IMR-90 (cell line): Measurements from ENCODE around the gene EDN3. TPM values are rescaled to one million over a fixed set of nuclear protein-coding genes. Genes with fewer than 3 reads are reported as not detected.

Experiments used
- ATAC-seq: fragments of 200-7000 bp; cut with Tn5 transposase; 2 replicates; pipeline ENCODE4 v1.9.1; 2020; ENCODE audit warnings: low read depth, mild to moderate bottlenecking, moderate library complexity
- BruUV-seq: library from RNA; stranded (reverse); fragments of 400-500 nt; replicated peaks from 2 replicates; lab custom pipeline; 2021; lab: Mats Ljungman, UMichigan
- CTCF ChIA-PET: fragments of 300-600 bp; formaldehyde crosslinking; extraction: SDS; loops from one replicate; lab custom pipeline; 2021; ENCODE audit warnings: antibody characterized with exemption; lab: Yijun Ruan, JAX
- POLR2A ChIA-PET: fragments of 300-600 bp; sonication (Branson Sonifier 250); formaldehyde crosslinking; loops from one replicate; lab custom pipeline; 2022; ENCODE audit warnings: antibody characterized with exemption; ENCODE audit not compliant: unreplicated experiment; lab: Charles Lee
- DNase-seq: peaks from one replicate; pipeline ENCODE4 v3.0.0; 2013
- H2AFZ ChIP-seq: replicated peaks from 2 replicates; pipeline ENCODE3; 2013; ENCODE audit warnings: low read length, mild to moderate bottlenecking; ENCODE audit not compliant: poor library complexity
- H2AK5ac ChIP-seq: 2 replicates; pipeline ENCODE4 v1.6.1; 2013; ENCODE audit warnings: low read depth, low read length, inconsistent platforms
- H2AK9ac ChIP-seq: replicated peaks from 2 replicates; pipeline ENCODE3; 2013; ENCODE audit warnings: mild to moderate bottlenecking, low read depth, low read length, moderate library complexity; ENCODE audit not compliant: poor library complexity
- H2BK120ac ChIP-seq: 2 replicates; pipeline ENCODE4 v1.6.1; 2013; ENCODE audit warnings: low read depth, low read length, inconsistent platforms
- H2BK15ac ChIP-seq: 3 replicates; pipeline ENCODE4 v1.6.1; 2013; ENCODE audit warnings: low read depth, low read length, inconsistent platforms
- H2BK20ac ChIP-seq: 2 replicates; pipeline ENCODE4 v1.6.1; 2013; ENCODE audit warnings: low read depth, mild to moderate bottlenecking, inconsistent platforms, low read length, moderate library complexity
- H2BK5ac ChIP-seq: 2 replicates; pipeline ENCODE4 v1.6.1; 2013; ENCODE audit warnings: mild to moderate bottlenecking, low read depth, low read length, inconsistent platforms; ENCODE audit not compliant: poor library complexity, severe bottlenecking
- H3K14ac ChIP-seq: replicated peaks from 2 replicates; pipeline ENCODE4 v1.6.1; 2013; ENCODE audit warnings: low read depth, low read length, inconsistent platforms
- H3K18ac ChIP-seq: 2 replicates; pipeline ENCODE4 v1.6.1; 2013; ENCODE audit warnings: low read depth, low read length, control low read depth
- H3K23ac ChIP-seq: 2 replicates; pipeline ENCODE4 v1.6.1; 2013; ENCODE audit warnings: low read depth, low read length, inconsistent platforms
- H3K27ac ChIP-seq: 2 replicates; pipeline ENCODE4 v1.5.1; 2013; ENCODE audit warnings: mild to moderate bottlenecking, control low read depth, low read length; ENCODE audit not compliant: insufficient read depth
- H3K27me3 ChIP-seq: 2 replicates; pipeline ENCODE4 v1.6.1; 2013; ENCODE audit warnings: low read length; ENCODE audit not compliant: control insufficient read depth, insufficient read depth
- H3K36me3 ChIP-seq: 2 replicates; pipeline ENCODE4 v1.6.1; 2013; ENCODE audit warnings: low read length, mixed read lengths; ENCODE audit not compliant: control insufficient read depth, insufficient read depth
- H3K4ac ChIP-seq: 2 replicates; pipeline ENCODE4 v1.6.1; 2013; ENCODE audit warnings: low read depth, low read length, inconsistent platforms
- H3K4me1 ChIP-seq: 2 replicates; pipeline ENCODE4 v1.6.1; 2013; ENCODE audit warnings: low read length, mixed read lengths; ENCODE audit not compliant: control insufficient read depth, insufficient read depth
- H3K4me2 ChIP-seq: 2 replicates; pipeline ENCODE4 v1.6.1; 2013; ENCODE audit warnings: low read depth, mild to moderate bottlenecking, control low read depth, low read length, moderate library complexity
- H3K4me3 ChIP-seq: 2 replicates; pipeline ENCODE4 v1.5.1; 2013; ENCODE audit warnings: low read depth, mild to moderate bottlenecking, control low read depth, low read length, moderate library complexity; ENCODE audit not compliant: insufficient read depth
- H3K56ac ChIP-seq: 2 replicates; pipeline ENCODE4 v1.6.1; 2013; ENCODE audit warnings: low read length, inconsistent platforms; ENCODE audit not compliant: insufficient read depth; ENCODE audit errors: extremely low read depth
- H3K79me1 ChIP-seq, 2 experiments: 2 replicates each; pipeline ENCODE4 v1.6.1; 2013; ENCODE audit warnings: low read length in 2 of 2, inconsistent platforms in 1 of 2, low read depth in 1 of 2
- H3K9ac ChIP-seq: 2 replicates; pipeline ENCODE4 v1.6.1; 2013; ENCODE audit warnings: low read depth, low read length, control low read depth
- H3K9me1 ChIP-seq: 2 replicates; pipeline ENCODE4 v1.6.1; 2013; ENCODE audit warnings: low read length, inconsistent platforms; ENCODE audit not compliant: insufficient read depth
- H3K9me3 ChIP-seq: 2 replicates; pipeline ENCODE4 v1.6.1; 2013; ENCODE audit warnings: low read length; ENCODE audit not compliant: control insufficient read depth, insufficient read depth
- H4K20me1 ChIP-seq: 2 replicates; pipeline ENCODE4 v1.6.1; 2013; ENCODE audit warnings: low read length, inconsistent platforms; ENCODE audit not compliant: insufficient read depth
- H4K5ac ChIP-seq: 2 replicates; pipeline ENCODE4 v1.6.1; 2013; ENCODE audit warnings: mild to moderate bottlenecking, low read depth, low read length, control low read depth
- H4K8ac ChIP-seq, 2 experiments: 2 replicates each; pipeline ENCODE4 v1.6.1; 2013; ENCODE audit warnings: low read depth in 2 of 2, low read length in 2 of 2, control low read depth in 1 of 2, inconsistent platforms in 1 of 2
- H4K91ac ChIP-seq: 2 replicates; pipeline ENCODE4 v1.6.1; 2013; ENCODE audit warnings: low read depth, low read length, inconsistent platforms; ENCODE audit not compliant: insufficient read depth
- RCOR1 ChIP-seq: IDR thresholded peaks from 2 replicates; pipeline ENCODE4 v1.6.1; 2012; ENCODE audit warnings: mild to moderate bottlenecking, low read length, improper control_type of control experiment; ENCODE audit not compliant: insufficient replicate concordance
- WGBS, 2 experiments: methylation state at CpG; one replicate each; pipeline versions ENCODE4 v1.1.5 to v1.1.7; 2013; ENCODE audit warnings: missing lambda C conversion rate in 2 of 2; ENCODE audit not compliant: insufficient read length in 1 of 2; ENCODE audit errors: extremely low coverage in 2 of 2; 5-methylcytosine and 5-hydroxymethylcytosine counted together
- dilution Hi-C: fragments of 300-500 bp; cut with HindIII; formaldehyde crosslinking; loops from one replicate; pipeline ENCODE4 v1.14.3; 2018; ENCODE audit warnings: low sequenced_read_pairs; ENCODE audit not compliant: unreplicated experiment
- in situ Hi-C: fragments of 300-500 bp; cut with MboI; formaldehyde crosslinking; loops from 3 replicates; pipeline ENCODE4 v1.14.3; 2019; ENCODE audit warnings: low sequenced_read_pairs, inconsistent platforms, mixed read lengths
- intact Hi-C: fragments of 100-400 bp; cut with micrococcal nuclease; formaldehyde crosslinking; loops from 2 replicates; pipeline ENCODE4 v1.10.0; 2022
- polyA plus RNA-seq, 3 experiments: library from polyadenylated mRNA; depleted of rRNA; stranded (reverse); fragments of >200 nt; gene quantifications; 2 replicates each; pipeline ENCODE4 v1.2.3, GENCODE V29; 2012; ENCODE audit warnings: low replicate concordance in 1 of 3
- total RNA-seq: library from RNA; depleted of rRNA; stranded (reverse); fragments of >200 nt; gene quantifications from 2 replicates; pipeline ENCODE4 v1.2.3, GENCODE V29; 2012

The EDN3 gene
- total and polyA plus RNA-seq, 2 of the 4 experiments (the other 2 are of a cell fraction): not detected

GRCh38 chr20:59318201-59318790, 17.9 kb downstream of the EDN3 start:
- CTCF ChIA-PET: no interaction called here

More at GRCh38 chr20:59318201-59318790, 17.9 kb downstream of the EDN3 start:
- Histone ChIP-seq H3K4ac (no peak overlapping the region), H2AK9ac (no peak overlapping the region), H2BK5ac (no peak overlapping the region), H3K9ac (no peak overlapping the region), H3K9me1 (no peaks in the 10 kb centered on the region), H2AFZ (no peak overlapping the region), H3K56ac (no peak overlapping the region), H3K18ac (no peak overlapping the region), H2BK20ac (no peak overlapping the region), H3K9me3 (no peaks in the 10 kb centered on the region; the same call in 1 of the 2 replicates), H4K8ac (no peak overlapping the region), H3K27me3 (no peaks in the 10 kb centered on the region), H3K14ac (no peak overlapping the region), H3K23ac (no peak overlapping the region), H4K91ac (no peak overlapping the region), H3K27ac (no peak overlapping the region), H3K36me3 (no peaks in the 10 kb centered on the region), H3K79me1 (no peaks in the 10 kb centered on the region), H2AK5ac (no peak overlapping the region), H3K4me1 (no peaks in the 10 kb centered on the region), H2BK15ac (no peak overlapping the region), H3K4me2 (no peak overlapping the region), H4K20me1 (no peaks in the 10 kb centered on the region), H4K5ac (no peak overlapping the region), H2BK120ac (no peak overlapping the region), H3K4me3 (no peak overlapping the region)
- POLR2A ChIA-PET: no interaction called here
- WGBS, 2 experiments: 47% methylated on average over 10 of the region's 20 CpGs; no CpG with 5 or more reads in 1 of the 2 experiments
- no peak for DNase-seq
- no TSS peak for BruUV-seq
- in situ Hi-C loops (no loop called here), intact Hi-C loops (no loop called here), dilution Hi-C loops (no loop called here)
- no peak for ATAC-seq
- TF ChIP-seq RCOR1: no peak
